HG03095 (cell line): ENCODE measurements around the gene TRAPPC3L.

Source experiments
- ATAC-seq: cut with Tn5 transposase; IDR thresholded peaks from one replicate; pipeline ENCODE4 v1.9.1; 2021; ENCODE audit warnings: moderate library complexity; ENCODE audit not compliant: unreplicated experiment

The TRAPPC3L gene

GRCh38 chr6:116468293-116468692 is 77.2 kb downstream of the TRAPPC3L start:
- no peak for ATAC-seq

DNA sequence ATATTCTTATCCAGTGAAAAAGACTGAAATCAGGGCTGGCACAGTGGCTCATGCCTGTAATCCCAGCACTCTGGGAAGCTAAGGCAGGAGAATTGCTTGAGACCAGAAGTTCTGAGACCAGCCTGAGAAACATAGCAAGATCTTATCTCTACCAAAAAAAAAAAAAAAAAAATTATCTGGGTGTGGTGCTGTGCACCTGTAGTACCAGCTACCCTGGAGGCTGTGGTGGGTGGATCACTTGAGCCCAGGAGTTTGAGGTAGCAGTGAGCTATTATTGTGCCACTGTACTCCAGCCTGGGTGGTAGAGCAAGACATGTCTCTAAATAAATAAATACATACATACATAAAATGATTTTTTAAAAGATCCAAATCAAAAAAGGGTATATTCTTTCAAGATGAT is 78.0 kb downstream of the TRAPPC3L start:
- ATAC-seq, result no peak

DNA sequence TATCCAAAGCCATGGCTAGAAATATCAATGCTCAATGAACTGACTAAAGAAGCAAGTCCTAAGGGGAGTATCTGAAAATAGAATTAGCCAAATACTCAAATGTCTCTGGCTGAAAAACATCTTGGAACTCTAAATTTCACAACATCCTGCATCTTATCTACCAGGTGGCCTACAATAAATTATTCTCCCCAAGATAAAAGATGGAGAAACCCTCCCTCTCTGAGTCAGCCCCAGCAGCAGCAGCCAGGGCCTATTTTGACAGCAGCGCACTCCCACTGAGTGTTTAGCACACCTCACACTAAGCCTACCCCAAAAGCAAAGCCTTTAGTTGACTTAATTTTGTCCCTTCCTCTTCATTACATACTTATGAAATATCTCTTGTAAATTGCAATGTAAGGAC is 78.4 kb downstream of the TRAPPC3L start:
- ATAC-seq, result no peak

DNA sequence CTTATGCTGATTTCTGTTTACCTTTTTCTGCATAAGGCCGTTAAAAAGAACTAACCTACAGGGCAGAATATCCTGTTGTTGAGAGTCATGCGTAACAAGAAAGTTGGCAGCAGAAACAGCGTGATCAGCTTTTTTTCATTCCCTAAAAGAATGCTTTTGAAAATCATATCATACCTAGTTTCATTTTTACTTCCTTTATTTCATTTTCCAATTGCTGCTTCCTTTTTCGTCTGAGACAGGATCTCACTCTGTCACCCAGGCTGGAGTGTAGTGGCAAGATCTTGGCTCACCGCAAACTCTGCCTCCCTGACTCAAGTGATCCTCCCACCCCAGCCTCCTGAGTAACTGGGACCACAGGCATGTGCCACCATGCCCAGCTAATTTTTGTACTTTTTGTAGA is 80.2 kb downstream of the TRAPPC3L start:
- ATAC-seq, result no peak

DNA sequence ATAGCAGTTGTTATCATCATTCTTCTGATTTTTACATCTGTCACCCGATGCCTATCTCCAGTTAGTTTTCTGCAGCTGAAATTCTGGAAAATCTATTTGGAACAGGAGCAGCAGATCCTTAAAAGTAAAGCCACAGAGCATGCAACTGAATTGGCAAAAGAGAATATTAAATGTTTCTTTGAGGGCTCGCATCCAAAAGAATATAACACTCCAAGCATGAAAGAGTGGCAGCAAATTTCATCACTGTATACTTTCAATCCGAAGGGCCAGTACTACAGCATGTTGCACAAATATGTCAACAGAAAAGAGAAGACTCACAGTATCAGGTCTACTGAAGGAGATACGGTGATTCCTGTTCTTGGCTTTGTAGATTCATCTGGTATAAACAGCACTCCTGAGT is 82.2 kb downstream of the TRAPPC3L start:
- no peak for ATAC-seq

GRCh38 chr6:116461932-116462885 is 83.3 kb downstream of the TRAPPC3L start:
- peak; percentile 88 for ATAC-seq

- ATAC-seq, result no peak
These were observed 84.1 kb downstream of the TRAPPC3L start, which contains the start of gene CALHM6 for GRCh38 chr6:116461331-116461931. Gene CALHM6, plus strand, starts transcription at chr6:116461375. Its CDS starts 555 bp downstream, at chr6:116461930.

DNA sequence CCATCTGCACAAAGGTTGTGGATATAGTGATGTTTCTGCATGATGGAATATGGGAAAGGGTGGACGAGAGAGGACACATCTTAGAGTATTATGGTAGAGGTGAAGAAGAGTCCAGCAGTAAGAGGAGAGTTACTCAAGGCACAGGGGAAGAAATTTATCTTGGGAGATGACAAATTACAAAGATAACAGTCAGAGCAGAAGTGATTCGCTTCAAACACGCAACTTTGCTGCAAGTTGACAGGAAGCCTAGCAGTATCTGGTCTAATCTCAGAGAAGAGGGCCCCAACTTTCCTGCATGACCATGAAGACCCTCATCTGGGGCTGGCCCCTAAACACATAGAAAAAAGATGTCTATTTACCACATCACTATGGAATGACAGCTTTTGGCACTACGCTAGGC is 85.6 kb downstream of the TRAPPC3L start:
- no peak for ATAC-seq

GRCh38 chr6:116458264-116458663 is 87.2 kb downstream of the TRAPPC3L start:
- ATAC-seq, result no peak

DNA sequence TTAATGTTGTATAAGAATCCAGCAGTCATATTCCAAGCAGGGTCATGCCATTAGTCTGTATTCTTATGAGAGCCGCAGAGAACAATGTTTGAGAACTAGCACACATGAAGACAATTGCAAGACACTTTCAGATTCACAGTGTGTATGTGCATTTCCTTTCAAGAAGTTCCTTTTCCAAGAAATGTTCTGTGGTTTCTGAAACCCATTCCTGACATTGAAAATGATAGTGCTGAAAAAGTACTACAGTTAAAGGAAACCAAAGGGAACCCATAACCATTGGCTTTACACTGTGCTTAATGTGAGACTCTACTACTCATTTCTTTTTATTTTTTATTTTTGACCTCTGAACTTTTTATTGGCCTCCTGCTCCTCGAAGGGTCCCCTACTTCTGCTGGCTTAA is 88.6 kb downstream of the TRAPPC3L start:
- ATAC-seq, result no peak

DNA sequence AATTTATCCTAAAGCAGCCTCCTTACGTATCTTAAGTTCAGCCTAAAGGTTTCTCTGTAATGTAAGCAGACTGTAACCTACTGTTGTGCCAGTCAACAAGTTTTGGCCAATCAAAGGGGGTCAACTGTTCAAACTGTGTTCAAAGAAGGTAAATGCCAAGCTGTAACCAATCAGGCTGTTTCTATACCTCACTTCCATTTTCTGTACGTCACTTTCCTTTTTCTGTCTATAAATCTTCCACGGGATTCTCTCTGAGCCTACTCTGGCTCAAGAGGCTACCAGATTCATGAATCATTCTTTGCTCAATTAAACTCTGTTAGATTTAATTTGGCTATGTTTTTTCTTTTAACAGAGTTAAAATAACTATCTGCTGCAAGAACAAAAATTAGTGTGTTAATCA is 89.4 kb downstream of the TRAPPC3L start:
- ATAC-seq, result no peak

DNA sequence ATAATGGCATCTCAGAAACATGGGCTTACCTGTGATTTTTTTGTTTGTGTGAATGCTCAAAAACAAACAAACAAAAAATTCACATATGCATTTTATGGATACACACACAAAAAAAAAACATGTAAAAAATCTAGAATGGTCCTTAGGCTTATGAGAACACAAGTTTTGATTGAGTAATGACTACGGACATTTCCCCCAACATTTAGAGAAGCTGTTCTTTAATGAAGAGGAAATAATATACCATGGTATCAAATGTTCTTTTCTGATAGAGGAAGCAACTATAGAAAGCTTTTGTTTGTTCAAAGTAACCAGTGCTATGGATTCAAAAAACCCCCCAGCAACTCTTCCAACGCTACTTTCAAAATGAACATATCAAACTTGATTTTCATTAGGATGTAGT is 93.0 kb downstream of the TRAPPC3L start:
- no peak for ATAC-seq

GRCh38 chr6:116451916-116452315 is 93.6 kb downstream of the TRAPPC3L start:
- ATAC-seq, result no peak

DNA sequence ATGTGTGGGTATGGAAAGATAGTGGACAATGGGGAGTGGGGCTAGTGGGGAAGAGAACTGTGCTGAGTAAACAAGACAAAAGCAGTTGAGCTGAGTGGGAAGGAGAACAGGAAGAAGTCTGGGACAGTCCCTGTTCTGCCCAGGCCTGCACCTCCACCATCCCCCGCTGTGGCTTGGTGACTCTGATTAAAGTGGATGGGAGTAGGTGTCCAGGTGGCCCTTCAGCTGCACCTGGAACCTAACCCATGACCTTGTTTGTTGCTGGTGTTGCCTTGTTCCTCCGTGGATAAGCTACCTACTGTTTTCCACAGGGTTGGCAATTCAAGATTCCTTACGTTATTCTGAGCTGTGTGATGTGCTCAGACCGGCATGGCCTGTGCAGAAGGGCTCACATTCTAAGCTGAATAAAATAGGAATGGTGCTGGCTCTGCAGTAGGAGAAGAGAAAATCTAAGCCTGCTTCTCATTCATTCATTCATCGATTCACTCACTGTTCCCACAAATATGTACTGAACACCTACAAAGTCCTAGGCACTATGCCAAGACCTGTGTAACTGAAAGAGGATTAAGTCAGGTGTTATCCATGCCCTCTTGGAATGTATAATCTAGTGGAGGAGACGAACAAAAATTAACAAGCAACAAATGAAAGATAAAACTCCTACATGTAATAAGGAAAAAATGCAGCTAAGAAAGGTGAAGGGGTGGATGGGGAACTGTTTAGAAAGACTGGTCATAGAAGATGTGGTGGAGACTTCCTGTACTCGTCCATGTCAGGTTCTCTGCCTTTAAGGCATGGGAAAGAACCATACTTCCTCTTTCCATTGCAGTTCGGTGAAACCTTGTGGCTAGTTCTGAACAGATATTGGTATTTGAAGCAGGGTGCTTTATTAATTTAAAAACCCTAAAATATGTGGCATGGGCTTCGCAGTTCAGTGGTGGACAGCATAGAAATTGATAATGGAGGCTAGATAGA is 94.4 kb downstream of the TRAPPC3L start:
- peak; percentile 88 for ATAC-seq

DNA sequence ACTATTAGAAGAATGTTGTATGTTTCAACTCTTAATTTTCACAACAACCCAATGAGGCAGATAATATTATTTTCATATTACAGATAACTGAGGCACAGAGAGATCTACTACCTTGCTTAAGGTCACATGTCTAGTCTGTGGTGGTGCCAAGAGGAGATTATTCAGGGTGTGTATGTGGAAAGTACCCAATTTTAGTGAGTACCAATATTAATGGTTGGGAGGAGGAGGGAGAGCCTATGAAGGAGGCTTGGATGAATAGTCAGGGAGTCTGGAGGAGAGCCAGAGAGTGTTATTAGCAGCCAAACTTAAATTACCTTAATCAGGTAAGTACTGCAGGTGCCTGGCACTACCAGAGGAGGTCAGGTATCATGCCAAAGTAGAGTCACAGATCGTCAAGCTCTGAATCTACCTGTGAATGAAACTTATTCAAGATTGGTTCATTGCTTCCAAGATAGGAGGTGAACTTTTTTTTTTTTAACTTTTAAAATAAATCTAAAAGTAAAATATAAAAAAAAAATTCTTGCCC is 95.2 kb downstream of the TRAPPC3L start:
- ATAC-seq, result no peak

- no peak for ATAC-seq
These were observed 95.9 kb downstream of the TRAPPC3L start for GRCh38 chr6:116449565-116449964.

DNA sequence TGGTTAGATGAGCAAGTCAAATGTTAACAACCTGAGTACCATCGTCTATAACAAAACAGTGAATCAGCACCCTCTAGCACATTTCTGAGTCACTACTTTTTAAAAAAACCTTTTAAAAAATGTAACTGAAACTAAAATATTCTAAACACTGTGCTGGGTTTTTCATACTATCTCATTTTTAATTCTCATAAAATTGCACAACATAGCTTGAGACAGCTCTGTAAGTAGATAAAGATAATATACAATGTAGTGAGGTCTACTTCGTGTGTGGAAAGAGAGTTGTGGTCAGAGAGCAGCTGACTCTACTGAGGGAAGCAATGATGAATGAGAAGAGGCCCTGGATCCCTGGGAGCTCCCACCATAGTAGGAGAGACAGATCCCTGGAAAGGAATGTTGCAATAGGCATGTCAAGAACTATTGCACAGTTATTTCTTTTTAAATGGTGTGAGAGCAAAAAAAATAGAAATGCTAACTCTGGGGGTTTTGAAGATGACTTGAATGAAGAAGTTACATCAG is 97.9 kb downstream of the TRAPPC3L start:
- ATAC-seq, result no peak

GRCh38 chr6:116447052-116447451 is 98.4 kb downstream of the TRAPPC3L start:
- no peak for ATAC-seq

DNA sequence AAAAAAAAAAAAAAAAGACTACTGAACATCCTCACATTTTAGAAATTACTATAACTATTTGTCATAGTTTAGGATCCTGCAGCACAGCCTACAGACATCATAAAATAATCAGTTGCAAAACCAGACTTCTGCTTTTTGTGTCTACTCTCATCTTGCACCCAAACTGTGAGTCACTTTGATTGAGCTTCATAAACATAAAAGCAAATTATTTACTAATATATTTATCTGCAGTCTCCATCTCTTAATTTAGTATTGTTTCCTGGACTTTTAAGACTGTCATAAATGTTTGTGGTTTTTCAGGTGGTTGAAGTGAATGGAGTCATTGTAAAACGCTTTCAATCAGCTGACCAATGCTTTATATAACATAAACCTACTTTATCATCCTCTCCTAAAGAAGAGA is 99.1 kb downstream of the TRAPPC3L start:
- no peak for ATAC-seq

- no peak for ATAC-seq
These were observed 100.4 kb downstream of the TRAPPC3L start for GRCh38 chr6:116445102-116445501.
